UCSD-AML1 (cell line): ENCODE measurements around the gene TLE4.

Experiments used
- DNase-seq: peaks from one replicate; lab custom pipeline; 2025; ENCODE audit not compliant: unreplicated experiment; lab: John Stamatoyannopoulos, UW

TLE4 gene

DNA sequence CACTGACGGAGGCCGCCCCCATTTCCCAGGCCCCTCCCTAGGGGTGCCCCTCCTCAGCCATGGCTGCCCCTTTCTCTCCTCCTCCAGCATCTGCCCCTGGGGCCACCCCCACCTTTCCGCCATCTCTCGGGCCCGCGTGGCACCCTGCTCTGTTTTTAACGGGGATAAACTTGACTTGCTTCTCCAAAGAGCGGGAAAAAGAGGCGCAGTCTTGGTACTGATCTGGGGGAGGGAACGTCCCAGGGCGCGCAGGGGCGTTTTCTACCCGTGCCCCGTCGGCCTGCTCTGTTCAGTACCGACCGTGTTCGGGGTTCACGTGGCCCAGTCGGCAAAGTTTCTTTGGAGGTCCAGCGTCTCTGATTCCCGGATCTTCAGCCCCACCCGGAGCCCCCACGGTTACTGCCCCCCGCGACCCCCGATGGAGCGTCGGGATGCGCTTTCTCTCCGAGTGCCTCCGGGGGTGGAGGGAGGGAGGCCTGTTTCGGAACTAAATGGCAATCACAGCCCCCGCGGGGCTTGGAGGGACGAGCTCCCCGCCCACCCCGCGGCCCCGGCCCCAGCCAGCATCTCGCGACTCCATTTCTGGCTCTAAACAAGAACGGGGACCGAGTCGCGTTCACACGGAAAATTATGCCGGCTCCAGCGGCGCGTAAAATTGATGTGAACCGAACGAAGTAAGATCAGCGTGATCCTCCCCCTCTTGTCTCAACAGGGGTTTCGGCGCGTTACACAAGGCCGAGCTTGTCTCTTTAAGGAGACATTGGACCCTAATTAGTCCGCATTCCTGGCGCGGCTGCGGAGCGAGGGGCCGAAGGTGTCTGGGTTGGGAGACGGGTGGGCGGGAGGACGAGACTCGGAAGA lies 1.1 kb upstream of the TLE4 start:
- peak; percentile 73 for DNase-seq

DNA sequence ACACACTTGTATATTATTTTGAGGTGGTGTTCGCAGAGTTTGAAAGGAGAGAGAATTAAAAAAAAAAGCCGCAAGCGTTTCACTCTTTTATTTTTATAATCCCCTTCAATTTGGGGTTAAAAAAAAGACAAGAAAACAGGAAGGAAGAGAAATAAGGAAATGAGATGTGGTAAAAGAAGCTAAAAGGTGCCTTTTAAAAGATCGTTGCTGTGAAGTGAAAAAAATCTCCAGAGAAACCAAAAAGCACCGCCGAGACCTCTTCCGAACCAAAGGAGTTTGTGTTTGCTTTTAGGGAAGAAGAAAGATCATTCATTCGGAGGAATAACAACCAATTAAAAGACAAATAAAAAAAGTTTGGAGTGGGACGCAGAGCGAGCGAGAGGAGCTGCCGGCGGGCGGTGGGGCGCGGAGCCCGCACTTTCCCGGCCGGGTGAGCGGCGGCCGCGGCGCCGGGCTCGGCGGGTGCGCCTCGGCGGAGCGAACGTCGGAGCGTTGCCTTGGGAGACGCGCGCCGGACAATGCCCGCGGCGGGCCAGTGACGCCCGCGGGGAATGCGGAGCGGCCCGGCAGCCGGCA lies 355 bp downstream of the TLE4 start:
- no peak for DNase-seq

DNA sequence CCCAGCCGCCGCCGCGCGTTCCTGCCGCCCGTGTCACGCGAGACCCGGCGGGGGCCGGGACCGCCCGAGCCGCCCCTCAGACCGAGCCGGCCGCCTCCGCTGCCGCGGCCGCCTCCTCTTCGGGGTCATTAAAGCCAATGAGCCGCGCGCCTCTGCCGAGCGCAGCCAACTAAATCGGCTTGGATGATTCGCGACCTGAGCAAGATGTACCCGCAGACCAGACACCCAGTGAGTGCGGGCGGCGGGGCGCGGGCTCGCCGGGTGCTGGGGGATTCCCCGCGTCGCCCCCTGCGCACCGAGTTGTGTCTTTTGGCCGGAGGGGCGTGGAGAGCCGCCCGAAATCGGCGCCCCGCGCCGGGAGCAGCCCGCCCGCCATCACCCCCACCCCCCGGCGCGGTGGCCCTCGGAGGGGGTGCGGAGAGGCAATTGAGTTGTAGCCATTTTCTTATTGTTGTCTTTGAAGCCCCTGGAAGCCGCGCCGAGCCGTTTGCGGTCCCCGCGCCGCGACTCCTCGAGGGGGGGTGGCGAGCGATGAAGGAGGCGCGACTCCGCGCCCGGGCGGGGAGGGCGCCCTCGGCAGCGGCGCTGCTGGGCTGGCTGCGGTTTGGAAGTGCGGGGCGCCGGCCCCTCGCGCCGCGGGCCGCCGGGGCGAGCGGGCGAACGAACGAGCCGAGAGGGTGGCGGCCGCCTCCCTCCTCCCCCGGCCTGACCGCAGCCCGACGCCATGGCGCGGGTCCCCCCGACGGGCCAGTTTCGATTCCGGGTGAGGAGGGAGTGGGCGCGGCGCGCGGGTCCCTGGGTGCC lies 1.0 kb downstream of the TLE4 start:
- DNase-seq: peak; percentile 50

- DNase-seq: no peak
These were observed 1.7 kb downstream of the TLE4 start for GRCh38 chr9:79573412-79573923.

DNA sequence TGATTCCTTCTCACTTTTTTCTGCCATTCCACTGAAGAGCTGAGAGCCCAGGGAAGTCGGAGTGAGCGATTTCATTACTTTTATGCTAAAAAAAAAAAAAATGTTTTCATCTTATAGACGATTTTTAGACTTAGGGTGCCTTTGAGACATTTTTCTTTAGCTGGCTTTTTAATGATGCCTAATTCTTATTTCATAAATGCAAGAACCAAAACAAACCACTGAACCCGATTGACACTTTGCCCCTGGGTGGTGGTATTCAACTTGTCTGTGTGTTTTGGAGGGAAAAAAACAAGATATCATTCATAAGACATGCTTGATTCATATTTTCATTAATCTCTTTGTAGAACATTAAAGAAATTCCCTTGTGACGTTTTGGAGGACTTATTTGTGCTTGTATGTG lies 2.4 kb downstream of the TLE4 start:
- DNase-seq: no peak

- DNase-seq: no peak
These were observed 3.0 kb downstream of the TLE4 start for GRCh38 chr9:79574781-79575180.

DNA sequence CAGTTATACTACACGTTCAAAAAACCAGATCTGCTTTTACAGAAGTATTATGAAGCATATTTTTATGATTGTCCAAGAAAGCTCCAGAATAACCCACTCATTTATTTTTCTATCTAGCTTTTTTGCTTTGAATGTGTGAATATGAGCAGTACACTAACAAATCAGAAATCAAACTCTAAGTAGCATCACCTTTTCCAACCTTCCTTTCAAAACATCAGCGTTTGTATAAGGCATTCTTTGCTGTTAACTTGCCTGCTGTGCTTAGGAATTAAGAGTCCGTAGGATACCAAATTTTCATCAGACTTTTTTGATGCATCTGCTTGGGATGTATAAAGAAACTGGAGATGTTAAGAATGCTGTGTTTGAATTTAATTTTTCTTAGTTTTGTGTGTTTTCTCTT lies 3.8 kb downstream of the TLE4 start:
- DNase-seq: no peak

- no peak for DNase-seq
These were observed 6.4 kb downstream of the TLE4 start for GRCh38 chr9:79577969-79578723.

GRCh38 chr9:79578891-79579290 lies 7.1 kb downstream of the TLE4 start:
- DNase-seq: no peak

DNA sequence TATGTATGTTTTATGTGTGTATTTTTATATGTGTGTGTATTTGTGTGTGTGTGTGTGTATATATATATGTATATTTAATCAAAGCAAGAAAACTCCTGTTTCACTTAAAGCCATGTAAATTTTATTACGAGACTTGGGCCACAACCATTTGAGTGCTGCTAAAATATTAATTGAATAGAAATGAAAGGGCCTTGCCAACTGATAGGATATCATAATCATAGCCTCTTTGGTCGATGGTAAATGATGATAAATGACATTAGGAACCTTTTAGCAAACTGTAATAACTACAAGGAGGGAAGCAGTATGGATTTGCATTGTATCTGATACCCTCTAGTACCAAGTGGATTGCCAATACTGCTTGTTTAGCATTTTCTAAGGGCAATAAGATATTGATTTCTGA lies 7.9 kb downstream of the TLE4 start:
- no peak for DNase-seq

DNA sequence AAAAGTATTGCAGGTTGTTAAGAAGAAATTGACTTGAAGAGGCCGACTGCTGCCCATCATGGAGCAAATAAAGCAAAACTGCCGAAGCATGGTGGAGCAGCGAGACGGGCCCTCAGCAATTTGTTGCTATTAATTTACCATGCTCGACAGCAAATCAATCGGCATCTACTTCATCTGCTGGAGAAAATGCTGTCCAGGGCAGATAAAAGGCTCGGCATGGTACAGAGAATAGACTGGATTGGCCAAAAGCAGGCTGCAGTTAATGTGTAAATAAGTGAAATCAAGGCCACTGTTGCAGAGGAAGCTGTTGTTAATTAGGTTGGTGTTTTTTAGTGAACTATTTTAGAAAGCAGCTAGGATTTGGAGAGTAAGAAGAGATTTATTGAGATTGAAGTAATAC lies 8.3 kb downstream of the TLE4 start:
- no peak for DNase-seq

DNA sequence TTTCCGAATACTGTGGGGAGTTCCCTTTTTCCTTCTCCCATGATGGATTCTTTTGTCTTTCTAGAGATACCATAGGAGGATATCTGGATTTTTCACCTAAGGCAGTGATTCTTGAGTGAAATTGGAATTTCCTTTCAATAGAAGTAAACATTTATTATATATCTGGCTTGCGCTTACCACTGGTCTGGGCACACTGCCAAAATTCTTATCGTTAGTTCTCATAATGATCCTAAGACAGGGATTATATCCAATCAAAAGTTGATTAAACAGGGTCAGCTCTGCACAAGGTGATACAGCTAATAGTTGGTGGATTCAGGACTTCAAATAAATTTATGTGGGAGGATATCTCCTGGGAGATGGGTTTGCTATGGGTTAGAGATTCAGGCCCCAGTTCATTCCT lies 9.6 kb downstream of the TLE4 start:
- DNase-seq: no peak

DNA sequence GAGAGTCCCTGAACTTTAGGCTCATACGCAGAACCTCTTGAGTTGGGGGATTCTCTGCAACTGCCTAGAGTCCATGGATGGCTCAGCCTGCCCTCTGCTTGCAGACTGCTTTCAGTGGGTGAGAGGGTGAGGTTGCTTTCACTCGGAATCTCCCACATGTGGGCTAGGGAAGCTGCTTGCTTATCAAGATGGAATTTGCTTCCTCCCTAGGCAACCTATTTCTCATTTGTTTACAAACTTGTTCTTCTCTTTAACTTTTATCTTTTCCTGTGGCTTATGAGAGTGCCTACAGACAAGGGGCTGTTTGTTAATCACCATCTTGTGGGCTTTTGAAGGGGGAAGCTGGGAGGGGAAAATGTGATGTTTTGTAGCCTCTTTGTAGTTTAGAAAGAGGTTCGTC lies 10.0 kb downstream of the TLE4 start:
- DNase-seq: peak; percentile 25

DNA sequence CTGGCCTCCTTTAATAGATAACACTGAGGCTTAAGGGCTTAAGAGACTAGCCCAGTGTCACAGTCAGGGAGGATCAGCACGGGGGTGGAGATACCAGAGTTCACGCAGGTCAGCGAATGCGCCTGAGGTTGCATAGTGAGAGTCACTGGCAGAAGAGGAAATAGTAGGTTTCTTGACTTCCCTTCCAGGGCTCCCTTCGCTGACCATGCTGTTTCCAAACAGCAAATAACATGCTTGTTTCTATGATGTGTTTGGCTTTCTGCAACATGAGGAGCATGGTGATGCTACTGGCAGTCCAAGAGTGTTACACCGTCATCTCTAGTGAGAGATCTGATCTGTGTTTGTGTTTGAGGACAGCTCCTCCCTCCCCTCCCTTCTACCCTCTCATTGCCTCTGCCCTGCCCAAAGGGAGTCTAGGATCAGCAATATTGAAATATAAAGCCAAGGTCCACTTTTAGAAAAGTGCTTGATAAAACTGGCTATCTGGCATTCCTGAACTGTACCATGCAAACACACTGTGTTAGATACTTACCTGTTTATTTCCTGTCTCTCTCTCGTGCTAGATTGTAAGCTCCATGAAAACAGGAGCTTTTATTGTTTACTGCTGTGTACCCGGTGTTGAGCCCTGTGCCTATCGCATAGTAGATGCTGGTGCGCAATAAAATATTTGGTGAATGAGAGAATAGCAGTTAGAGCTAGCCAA lies 12.3 kb downstream of the TLE4 start:
- peak; percentile 65 for DNase-seq

DNA sequence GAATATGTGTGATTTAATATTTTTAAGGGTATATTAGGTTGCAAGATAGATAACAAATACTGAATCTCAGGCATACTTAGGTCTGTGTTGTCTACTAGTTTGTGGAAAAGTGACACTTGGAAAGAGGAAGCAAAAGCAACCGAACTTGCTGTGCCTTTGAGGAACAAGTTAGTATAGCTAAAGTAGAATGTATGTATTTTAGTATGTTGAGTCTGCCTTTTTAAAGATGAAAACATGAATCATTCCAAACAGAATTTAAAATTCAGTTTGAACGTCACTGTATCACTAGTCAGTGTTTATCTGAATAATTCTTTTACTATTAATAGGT lies 12.9 kb downstream of the TLE4 start:
- no peak for DNase-seq

GRCh38 chr9:79588488-79589223 lies 16.9 kb downstream of the TLE4 start:
- DNase-seq: no peak

DNA sequence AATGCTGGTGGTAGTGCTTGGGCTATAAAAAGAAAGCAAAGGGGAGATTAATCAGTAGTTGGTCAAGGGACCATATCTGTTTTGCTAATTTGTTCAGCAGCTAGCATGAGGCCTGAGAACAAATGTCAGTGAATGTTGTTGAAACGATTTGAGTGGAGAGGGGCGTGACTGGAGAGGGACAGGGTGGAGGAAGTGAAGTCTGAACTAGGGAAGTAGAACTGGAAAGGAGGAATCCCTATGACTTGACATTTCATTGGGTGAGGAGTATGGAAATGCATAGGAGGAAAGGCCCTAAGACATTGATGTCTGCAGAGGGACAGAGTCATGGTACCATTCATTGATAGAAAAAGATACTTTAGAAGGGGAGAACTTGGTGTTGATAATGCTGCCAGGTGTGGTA lies 19.7 kb downstream of the TLE4 start:
- DNase-seq: no peak

- DNase-seq: no peak
These were observed 21.1 kb downstream of the TLE4 start for GRCh38 chr9:79592726-79593493.
